Calu3 (cell line): ENCODE results near the gene KIAA1191. TPM values are rescaled to one million over a fixed set of nuclear protein-coding genes. Genes with fewer than 3 reads are reported as not detected.

Experiments
- BruUV-seq: library from RNA; stranded (reverse); fragments of 400-500 nt; replicated peaks from 2 replicates; lab custom pipeline; 2021; lab: Mats Ljungman, UMichigan
- CTCF ChIA-PET: fragments of 300-600 bp; sonication (Branson Sonifier 250); formaldehyde crosslinking; loops from one replicate; lab custom pipeline; 2022; ENCODE audit warnings: antibody characterized with exemption; lab: Charles Lee
- DNase-seq: peaks from one replicate; pipeline ENCODE4 v3.0.0; 2022
- H3K27ac Mint-ChIP-seq: one replicate; pipeline ENCODE4 v1.8.0; 2022; ENCODE audit warnings: mixed read lengths; ENCODE audit not compliant: unreplicated experiment
- H3K27me3 Mint-ChIP-seq: one replicate; pipeline ENCODE4 v1.8.0; 2022; ENCODE audit warnings: mixed read lengths; ENCODE audit not compliant: unreplicated experiment
- H3K36me3 Mint-ChIP-seq: one replicate; pipeline ENCODE4 v1.8.0; 2022; ENCODE audit warnings: mild to moderate bottlenecking, moderate library complexity, mixed read lengths; ENCODE audit not compliant: insufficient read depth, unreplicated experiment
- H3K4me1 Mint-ChIP-seq: one replicate; pipeline ENCODE4 v1.8.0; 2022; ENCODE audit warnings: mild to moderate bottlenecking, low read depth, mixed read lengths; ENCODE audit not compliant: unreplicated experiment
- H3K4me3 Mint-ChIP-seq: one replicate; pipeline ENCODE4 v1.8.0; 2022; ENCODE audit warnings: mild to moderate bottlenecking, low read depth, moderate library complexity, mixed read lengths; ENCODE audit not compliant: unreplicated experiment
- H3K9me3 Mint-ChIP-seq: one replicate; pipeline ENCODE4 v1.8.0; 2022; ENCODE audit warnings: low read depth, mixed read lengths; ENCODE audit not compliant: unreplicated experiment
- CTCF ChIP-seq: fragments of 200-600 bp; IDR thresholded peaks from one replicate; pipeline ENCODE4 v1.8.0; 2022; ENCODE audit warnings: antibody characterized with exemption; ENCODE audit not compliant: unreplicated experiment
- intact Hi-C: fragments of 100-400 bp; cut with micrococcal nuclease; formaldehyde crosslinking; loops from one replicate; pipeline ENCODE4 v1.10.0; 2022; ENCODE audit not compliant: unreplicated experiment
- total RNA-seq: library from RNA; stranded (reverse); gene quantifications from 2 replicates; pipeline ENCODE4 v1.2.3, GENCODE V29; 2022

Gene KIAA1191
- total RNA-seq, 1 experiment from 2014 or later = 79.0 TPM

GRCh38 chr5:176407456-176408251 lies 46.1 kb upstream of the KIAA1191 start:
- Mint-ChIP-seq H3K27me3 (no peaks in the 10 kb centered on the region), H3K9me3 (no peaks in the 10 kb centered on the region)
- BruUV-seq = no TSS peak

GRCh38 chr5:176406436-176407052 lies 45.0 kb upstream of the KIAA1191 start:
- BruUV-seq = no TSS peak
- CTCF ChIA-PET = interaction anchor here (0.5 kb wide), 1 partner anchor 92 kb away, joined by 4 read pairs; no protein-coding TSS in a partner anchor
- TF ChIP-seq CTCF = no peak
- no peak for DNase-seq
- H3K4me1 Mint-ChIP-seq = peaks cover 17% of the 10 kb centered on the region
- no peaks in the 10 kb centered on the region for H3K27me3 Mint-ChIP-seq
- H3K27ac Mint-ChIP-seq = no peak overlapping the region
- peaks cover 21% of the 10 kb centered on the region for H3K36me3 Mint-ChIP-seq
- intact Hi-C loops = no loop called here
- no peaks in the 10 kb centered on the region for H3K9me3 Mint-ChIP-seq
- H3K4me3 Mint-ChIP-seq = no peak overlapping the region

More at GRCh38 chr5:176407456-176408251, 46.1 kb upstream of the KIAA1191 start:
- CTCF ChIA-PET = no interaction called here
- no peak for TF ChIP-seq CTCF
- DNase-seq = no peak
- H3K4me3 Mint-ChIP-seq = no peak overlapping the region
- H3K36me3 Mint-ChIP-seq = peaks cover 28% of the 10 kb centered on the region
- no peak overlapping the region for H3K27ac Mint-ChIP-seq
- intact Hi-C loops = no loop called here
- H3K4me1 Mint-ChIP-seq = peaks cover 25% of the 10 kb centered on the region

GRCh38 chr5:176405656-176406435 lies 44.3 kb upstream of the KIAA1191 start:
- no peak for DNase-seq
- TF ChIP-seq CTCF = no peak
- Mint-ChIP-seq H3K4me1 (peaks cover 17% of the 10 kb centered on the region), H3K27me3 (no peaks in the 10 kb centered on the region), H3K27ac (no peak overlapping the region), H3K9me3 (no peaks in the 10 kb centered on the region), H3K4me3 (no peak overlapping the region), H3K36me3 (peaks cover 21% of the 10 kb centered on the region)
- intact Hi-C loops = no loop called here
- BruUV-seq = no TSS peak
- CTCF ChIA-PET = interaction anchor here (0.5 to 1.0 kb wide), 5 partner anchors 11 to 538 kb away, joined by 3 to 6 read pairs (median 3); no protein-coding TSS in a partner anchor
